ENCODE data around the gene LONP2. TPM values are rescaled to one million over a fixed set of nuclear protein-coding genes. Genes with fewer than 3 reads are reported as not detected.
A peak's percentile ranks its signal among the peaks of the same experiment; 100 is the strongest.
"Not testable (repeated sequence)": the region's sequence is repeated elsewhere in the genome, so short reads cannot be mapped to it uniquely, and the experiment has no call there.

LONP2 gene
- total RNA-seq, 2 donors from 2014 or later: 67.1 to 68.2 TPM

DNA sequence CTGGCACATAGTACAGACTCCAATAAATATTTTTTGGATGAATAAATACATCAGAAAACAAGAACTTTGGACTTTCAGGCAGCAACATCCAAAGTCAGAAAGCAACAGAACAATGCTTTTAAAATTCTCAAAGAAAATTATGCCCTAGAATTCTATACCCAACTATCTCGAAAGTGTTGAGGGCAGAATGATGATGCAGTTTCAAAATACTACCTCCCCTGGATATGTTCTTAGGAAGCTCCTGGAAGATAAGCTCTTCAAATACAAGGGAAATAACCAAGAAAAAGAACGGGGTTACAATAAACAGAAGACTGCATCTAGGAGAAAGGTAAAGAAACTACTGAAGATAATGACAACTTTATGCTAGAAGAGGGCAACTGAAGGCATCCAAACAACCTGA is 130.2 kb downstream of the LONP2 start:
- no peak overlapping the region for H3K4me3 Mint-ChIP-seq
- no peak overlapping the region for H3K27ac Mint-ChIP-seq
- no peaks in the 10 kb centered on the region for H3K36me3 Mint-ChIP-seq (ENCODE audit: low read depth)
- no peaks in the 10 kb centered on the region for H3K27me3 Mint-ChIP-seq
- DNase-seq (no peak), ATAC-seq (no peak)
- no peaks in the 10 kb centered on the region for H3K9me3 ChIP-seq (ENCODE audit: control insufficient read depth, low read length, poor library complexity, severe bottlenecking)
- H3K4me1 Mint-ChIP-seq: peaks cover 34% of the 10 kb centered on the region

DNA sequence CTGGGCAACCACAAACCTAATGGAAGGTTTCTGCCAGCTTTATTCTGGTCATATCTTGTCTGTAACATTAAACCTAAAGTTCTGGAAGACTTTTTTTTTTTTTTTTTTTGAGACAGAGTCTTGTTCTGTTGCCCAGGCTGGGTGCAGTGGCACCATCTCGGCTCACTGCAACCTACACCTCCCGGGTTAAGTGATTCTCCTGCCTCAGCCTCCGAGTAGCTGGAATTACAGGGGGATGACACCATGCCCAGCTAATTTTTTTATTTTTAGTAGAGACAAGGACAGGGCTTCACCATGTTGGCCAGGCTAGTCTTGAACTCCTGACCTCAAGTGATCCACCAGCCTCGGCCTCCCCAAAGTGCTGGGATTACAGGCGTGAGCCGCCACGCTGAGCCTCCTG is 133.2 kb downstream of the LONP2 start:
- not testable (repeated sequence) for H3K36me3 Mint-ChIP-seq (ENCODE audit: low read depth); H3K27ac Mint-ChIP-seq; DNase-seq; ATAC-seq; H3K9me3 ChIP-seq (ENCODE audit: control insufficient read depth, low read length, poor library complexity, severe bottlenecking); H3K27me3 Mint-ChIP-seq; H3K4me3 Mint-ChIP-seq
- H3K4me1 Mint-ChIP-seq: peaks cover 40% of the 10 kb centered on the region

DNA sequence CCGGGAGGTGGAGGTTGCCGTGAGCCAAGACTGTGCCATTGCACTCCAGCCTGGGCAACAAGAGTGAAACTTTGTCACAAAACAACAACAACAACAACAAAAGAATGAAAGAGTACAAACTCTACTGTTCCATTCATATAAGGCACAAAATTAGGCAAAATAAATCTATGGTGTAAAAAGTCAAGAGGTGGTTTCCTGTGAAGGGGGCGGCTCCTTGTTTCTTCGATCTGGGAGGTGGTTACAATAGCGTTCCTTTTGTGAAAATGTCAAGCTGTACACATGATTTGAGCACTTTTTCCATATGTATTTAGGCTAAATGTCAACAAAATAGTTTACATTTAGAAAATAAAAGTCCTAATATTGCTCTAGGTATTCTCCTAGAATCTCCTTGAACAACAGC is 134.2 kb downstream of the LONP2 start:
- Mint-ChIP-seq H3K4me1 (peaks cover 44% of the 10 kb centered on the region), H3K27me3 (no peaks in the 10 kb centered on the region), H3K36me3 (ENCODE audit: low read depth) (no peaks in the 10 kb centered on the region), H3K4me3 (no peak overlapping the region), H3K27ac (no peak overlapping the region)
- ATAC-seq (no peak), DNase-seq (no peak)
- H3K9me3 ChIP-seq (ENCODE audit: control insufficient read depth, low read length, poor library complexity, severe bottlenecking): no peaks in the 10 kb centered on the region

DNA sequence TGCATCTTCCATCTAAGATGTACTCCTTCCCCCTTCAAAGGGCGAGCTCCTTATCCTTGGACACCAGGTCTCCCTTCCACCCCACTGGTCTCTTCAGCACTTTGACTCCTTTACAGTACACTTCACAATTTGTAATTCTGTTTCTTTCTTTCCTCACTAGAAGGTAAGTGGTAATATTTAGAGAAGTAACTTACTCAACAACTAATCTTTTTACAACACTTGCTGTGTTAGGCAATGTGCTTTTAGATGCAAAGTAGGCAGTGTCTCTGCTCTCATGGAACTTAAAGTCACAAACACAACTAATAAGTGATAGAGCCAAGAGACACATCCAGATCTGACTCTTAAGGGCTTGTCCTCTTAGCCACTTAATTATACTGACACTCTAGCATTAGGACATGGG is 134.7 kb downstream of the LONP2 start:
- peak; percentile 30 for ATAC-seq
- no peaks in the 10 kb centered on the region for H3K27me3 Mint-ChIP-seq
- no peaks in the 10 kb centered on the region for H3K9me3 ChIP-seq (ENCODE audit: control insufficient read depth, low read length, poor library complexity, severe bottlenecking)
- no peaks in the 10 kb centered on the region for H3K36me3 Mint-ChIP-seq (ENCODE audit: low read depth)
- DNase-seq: no peak
- no peak overlapping the region for H3K4me3 Mint-ChIP-seq
- H3K27ac Mint-ChIP-seq: peak overlapping the region; percentile 37
- peaks cover 50% of the 10 kb centered on the region for H3K4me1 Mint-ChIP-seq

DNA sequence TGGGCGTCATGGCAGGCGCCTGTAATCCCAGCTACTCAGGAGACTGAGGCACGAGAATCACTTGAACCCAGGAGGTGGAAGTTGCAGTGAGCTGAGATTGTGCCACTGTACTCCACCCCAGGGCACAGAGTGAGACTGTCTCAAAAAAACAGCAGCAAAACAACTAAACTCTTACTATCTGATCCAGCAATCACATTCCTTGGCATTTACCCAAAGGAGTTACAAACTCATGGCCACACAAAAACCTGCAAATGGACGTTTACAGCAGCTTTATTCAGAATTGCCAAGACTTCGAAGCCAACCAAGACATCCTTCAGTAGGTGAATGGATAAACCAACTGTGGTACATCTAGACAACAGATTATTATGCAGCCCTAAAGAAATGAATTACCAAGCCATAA is 137.1 kb downstream of the LONP2 start:
- H3K4me3 Mint-ChIP-seq: peak overlapping the region; percentile 6

DNA sequence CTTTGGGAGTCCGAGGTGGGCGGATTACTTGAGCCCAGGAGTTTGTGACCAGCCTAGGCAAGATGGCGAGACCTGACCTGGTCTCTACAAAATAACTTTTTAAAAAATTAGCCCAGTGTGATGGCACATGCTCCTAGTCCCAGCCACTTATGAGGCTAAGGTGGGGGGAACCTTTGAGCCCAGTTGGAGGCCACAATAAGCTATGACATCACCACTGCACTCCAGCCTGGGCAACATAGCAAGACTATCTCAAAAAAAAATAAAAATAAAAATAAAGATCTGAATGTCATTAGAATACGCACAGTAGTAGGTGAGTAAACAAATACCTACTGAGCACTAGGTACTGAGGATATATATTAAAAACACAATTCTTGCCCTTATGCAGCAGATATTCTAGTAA is 138.0 kb downstream of the LONP2 start:
- peaks cover 52% of the 10 kb centered on the region for H3K4me1 Mint-ChIP-seq

More for the DNA sequence above, 137.1 kb downstream of the LONP2 start:
- Mint-ChIP-seq H3K27ac (no peak overlapping the region), H3K27me3 (no peaks in the 10 kb centered on the region), H3K36me3 (ENCODE audit: low read depth) (no peaks in the 10 kb centered on the region), H3K4me1 (peaks cover 57% of the 10 kb centered on the region)
- DNase-seq (no peak), ATAC-seq (no peak)
- no peaks in the 10 kb centered on the region for H3K9me3 ChIP-seq (ENCODE audit: control insufficient read depth, low read length, poor library complexity, severe bottlenecking)

DNA sequence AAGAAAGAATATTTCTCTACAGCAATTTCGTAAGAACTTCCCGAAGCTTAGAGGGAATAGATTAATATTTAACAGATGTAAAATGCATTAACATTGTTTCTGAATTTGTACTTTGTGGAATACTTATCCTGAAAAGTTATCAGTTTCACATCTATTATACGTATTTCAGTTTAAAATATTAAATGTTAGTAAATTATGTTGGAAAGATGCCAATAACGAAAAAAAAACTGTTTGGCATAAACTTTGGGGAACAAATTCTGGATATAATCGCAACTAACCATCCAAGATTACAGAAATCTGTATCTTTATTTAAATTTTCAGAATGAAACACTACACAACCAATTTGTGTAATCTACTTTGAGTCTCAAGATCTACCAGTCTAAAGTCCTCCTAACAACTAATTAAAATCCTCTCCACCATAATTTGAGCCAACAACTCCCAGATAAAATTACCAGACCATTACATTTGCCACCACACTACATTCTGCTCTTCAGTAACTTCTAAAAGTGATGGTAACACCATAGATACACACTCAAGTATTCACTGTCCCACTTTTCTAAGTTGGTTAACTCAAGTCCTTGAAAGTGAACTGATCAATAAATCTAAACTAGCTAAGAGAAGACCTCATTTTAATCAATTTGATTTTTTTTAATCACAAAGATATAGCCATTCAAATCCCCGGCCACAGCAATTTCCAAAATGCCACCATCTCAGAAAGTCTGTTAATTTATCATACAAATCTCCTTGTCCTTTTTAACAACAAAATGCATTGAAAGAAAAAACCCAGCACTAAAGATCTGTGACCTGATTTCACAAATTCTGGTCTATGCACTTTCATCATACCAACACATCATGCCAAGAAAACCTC is 139.1 kb downstream of the LONP2 start:
- H3K36me3 Mint-ChIP-seq (ENCODE audit: low read depth): no peaks in the 10 kb centered on the region
- peak overlapping the region; percentile 95 for H3K4me3 Mint-ChIP-seq
- DNase-seq (no peak), ATAC-seq (no peak)
- peaks cover 47% of the 10 kb centered on the region for H3K4me1 Mint-ChIP-seq
- peak overlapping the region; percentile 90 for H3K27ac Mint-ChIP-seq
- no peaks in the 10 kb centered on the region for H3K27me3 Mint-ChIP-seq
- no peaks in the 10 kb centered on the region for H3K9me3 ChIP-seq (ENCODE audit: control insufficient read depth, low read length, poor library complexity, severe bottlenecking)

More for the DNA sequence above, 138.0 kb downstream of the LONP2 start:
- ATAC-seq (no peak), DNase-seq (no peak)
- Mint-ChIP-seq H3K27me3 (no peaks in the 10 kb centered on the region), H3K4me3 (no peak overlapping the region), H3K36me3 (ENCODE audit: low read depth) (no peaks in the 10 kb centered on the region), H3K27ac (no peak overlapping the region)
- H3K9me3 ChIP-seq (ENCODE audit: control insufficient read depth, low read length, poor library complexity, severe bottlenecking): no peaks in the 10 kb centered on the region

DNA sequence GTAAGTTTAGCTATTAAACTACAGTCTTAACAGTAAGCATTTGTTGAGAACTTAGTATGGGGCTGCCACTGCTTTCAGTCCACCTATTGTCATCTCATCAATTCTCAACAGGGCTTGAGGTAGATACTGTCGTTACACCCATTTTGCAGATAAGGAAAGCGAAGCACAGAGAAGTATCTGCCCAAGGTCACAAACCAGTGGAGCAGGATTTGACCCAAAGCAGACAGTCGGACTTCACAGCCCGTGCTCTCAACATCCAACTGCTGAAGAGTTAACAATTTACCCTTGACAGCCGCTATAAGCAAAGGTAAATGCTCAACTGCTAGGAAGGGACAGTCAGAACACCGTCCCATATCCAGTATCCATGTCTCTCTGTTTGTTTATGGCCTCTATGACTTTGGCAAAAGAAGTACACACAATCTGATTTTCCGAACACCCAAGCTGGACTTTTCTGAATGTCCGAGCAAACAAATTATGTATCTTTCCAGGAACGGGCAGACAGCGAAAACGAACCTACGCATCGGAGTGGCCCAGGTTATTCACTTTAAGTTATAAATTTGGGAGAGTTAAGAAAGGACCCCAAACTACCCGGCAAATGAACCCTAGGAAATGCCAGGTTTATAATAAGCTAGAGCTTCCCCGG is 139.9 kb downstream of the LONP2 start:
- DNase-seq (no peak), ATAC-seq (no peak)

DNA sequence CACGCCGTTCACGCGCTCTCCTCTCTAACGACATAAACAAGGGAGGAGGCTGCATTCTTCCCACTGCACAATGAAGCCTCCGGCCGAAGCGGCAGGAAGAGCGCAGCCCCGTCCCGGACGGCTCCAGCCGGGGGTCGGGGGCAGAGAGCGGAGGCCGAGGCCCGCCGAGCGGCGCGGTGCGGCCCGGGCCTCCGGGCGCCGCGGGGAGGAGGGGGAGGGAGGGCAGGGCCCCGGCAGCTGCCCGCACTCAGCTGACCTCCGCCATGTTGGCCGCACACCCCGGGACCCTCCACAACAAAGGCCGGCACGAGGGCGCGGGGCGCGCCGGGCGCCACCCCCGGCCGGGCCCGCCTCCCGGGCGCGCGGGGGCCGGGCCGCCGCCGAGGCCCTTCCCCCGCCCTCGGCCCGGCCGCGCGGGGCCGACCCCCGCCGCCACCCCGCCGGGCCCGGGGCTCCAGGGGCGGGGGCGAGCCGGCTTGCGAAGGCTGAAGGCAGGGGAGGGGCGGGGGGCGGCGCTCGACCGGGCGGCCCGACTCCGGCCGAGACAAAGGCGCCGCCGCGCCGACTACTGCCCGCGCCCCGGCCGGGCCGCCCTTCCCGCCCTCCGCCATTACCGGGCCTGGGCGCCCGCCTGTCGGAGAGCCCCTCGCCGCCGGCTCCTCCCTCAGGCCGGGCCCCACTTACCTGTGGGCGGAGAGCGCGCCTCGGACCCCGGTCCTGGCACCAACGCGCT is 140.6 kb downstream of the LONP2 start:
- ATAC-seq: peak; percentile 69
- Mint-ChIP-seq H3K36me3 (ENCODE audit: low read depth) (no peaks in the 10 kb centered on the region), H3K27ac (peak overlapping the region; percentile 90), H3K4me3 (peak overlapping the region; percentile 95), H3K27me3 (no peaks in the 10 kb centered on the region), H3K4me1 (peaks cover 34% of the 10 kb centered on the region)
- DNase-seq: peak in 2 of 3 donors; percentile 31 to 37
- H3K9me3 ChIP-seq (ENCODE audit: control insufficient read depth, low read length, poor library complexity, severe bottlenecking): no peaks in the 10 kb centered on the region

More for the DNA sequence above, 139.9 kb downstream of the LONP2 start:
- H3K9me3 ChIP-seq (ENCODE audit: control insufficient read depth, low read length, poor library complexity, severe bottlenecking): no peaks in the 10 kb centered on the region
- H3K4me3 Mint-ChIP-seq: peak overlapping the region; percentile 95
- H3K27me3 Mint-ChIP-seq: no peaks in the 10 kb centered on the region
- no peaks in the 10 kb centered on the region for H3K36me3 Mint-ChIP-seq (ENCODE audit: low read depth)
- H3K4me1 Mint-ChIP-seq: peaks cover 41% of the 10 kb centered on the region
- H3K27ac Mint-ChIP-seq: peak overlapping the region; percentile 90

DNA sequence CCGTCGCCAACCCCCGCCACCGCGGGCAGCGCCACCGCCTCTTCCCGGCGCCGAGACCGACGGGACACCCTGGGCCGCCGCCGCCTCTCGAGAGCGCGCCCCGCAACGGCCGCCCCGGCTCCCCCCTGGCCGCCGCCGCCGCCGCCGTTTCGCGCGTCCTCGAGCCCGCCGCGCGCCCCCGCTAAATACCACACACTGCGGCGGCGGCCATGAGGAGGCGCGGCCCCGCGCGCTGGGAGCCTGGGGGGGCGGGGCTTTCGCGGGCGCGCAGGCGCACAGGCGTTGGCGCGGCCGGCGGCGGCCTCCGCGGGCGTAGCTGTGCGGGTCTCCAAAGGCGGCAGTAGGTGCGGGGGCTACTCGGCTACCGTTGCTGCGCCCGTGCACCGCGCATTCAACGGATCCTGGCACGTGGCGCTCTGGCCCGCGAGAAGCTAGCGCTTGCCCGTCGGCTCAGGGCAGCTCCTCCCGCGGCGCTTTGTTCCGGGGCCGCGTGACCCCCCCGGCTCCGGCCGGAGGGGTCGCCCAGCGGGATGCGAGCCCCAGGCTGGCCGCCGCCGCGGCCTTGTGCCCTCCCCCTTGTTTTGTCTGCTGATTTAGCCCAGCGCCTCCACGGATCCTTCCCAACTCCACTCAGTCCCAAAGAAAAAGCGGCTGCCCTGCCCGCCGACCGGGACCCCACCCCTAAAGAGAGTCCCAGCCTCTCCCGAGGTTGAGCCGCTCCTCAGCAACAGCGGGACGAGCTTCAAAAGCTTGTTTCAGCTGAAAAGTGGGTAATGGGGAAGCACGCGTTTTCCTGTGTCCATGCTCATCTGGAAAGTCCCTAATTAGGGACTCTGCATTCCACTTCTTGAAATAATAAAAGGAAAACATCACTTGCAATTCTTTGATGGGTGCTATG is 141.4 kb downstream of the LONP2 start, which contains the start of gene SIAH1:
Gene SIAH1, minus strand, starts transcription at position 161 of the 898 bp plus-strand sequence. CDS start 22,985 bp downstream, outside the sequence.
- ATAC-seq: peak; percentile 86
- Mint-ChIP-seq H3K36me3 (ENCODE audit: low read depth) (no peaks in the 10 kb centered on the region), H3K4me3 (peak within 1 kb of the TSS; percentile 95), H3K4me1 (peaks cover 28% of the 10 kb centered on the region), H3K27me3 (no peaks in the 10 kb centered on the region), H3K27ac (peak within 1 kb of the TSS; percentile 94)
- H3K9me3 ChIP-seq (ENCODE audit: control insufficient read depth, low read length, poor library complexity, severe bottlenecking): no peaks in the 10 kb centered on the region
- DNase-seq: peak; percentile 88 to 94 (median 88)

DNA sequence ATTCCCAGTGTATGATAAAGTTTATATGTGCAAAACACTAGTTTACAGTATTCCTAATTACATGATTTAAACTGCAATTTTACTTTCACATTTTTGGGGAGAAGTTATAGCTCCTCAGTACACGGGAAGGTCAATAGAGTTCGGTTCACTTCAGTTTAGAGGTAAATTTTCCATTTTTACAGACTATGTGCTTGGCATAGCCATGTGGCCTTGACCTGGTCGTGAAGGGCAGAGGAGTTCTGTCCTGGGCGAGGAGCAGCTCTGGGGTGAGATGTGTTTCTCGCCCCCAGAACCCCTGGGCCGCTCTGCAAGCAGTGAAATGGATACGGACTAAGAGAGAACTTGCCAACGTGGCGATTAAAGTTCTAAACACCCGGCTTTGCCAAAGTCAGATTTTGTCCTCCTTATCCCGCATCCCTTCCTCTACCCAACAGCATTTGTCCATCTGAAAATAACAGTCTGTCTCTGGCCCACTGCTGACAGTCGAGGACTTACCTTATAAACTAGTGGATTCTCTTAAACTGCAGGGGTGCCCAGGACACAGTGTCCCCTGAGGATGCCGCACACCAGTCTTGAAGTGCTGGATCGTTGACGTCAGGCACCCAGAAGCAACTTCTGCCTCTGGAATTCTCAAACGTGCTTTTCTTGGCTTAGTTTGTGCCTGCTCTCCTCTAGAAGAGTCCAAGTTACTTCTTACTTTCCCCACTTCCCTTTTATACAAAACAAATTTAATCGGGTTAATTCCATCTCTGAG is 142.6 kb downstream of the LONP2 start:
- Mint-ChIP-seq H3K4me1 (peaks cover 21% of the 10 kb centered on the region), H3K27me3 (no peaks in the 10 kb centered on the region), H3K36me3 (ENCODE audit: low read depth) (no peaks in the 10 kb centered on the region), H3K4me3 (peak overlapping the region; percentile 15), H3K27ac (peak overlapping the region; percentile 67)
- DNase-seq (no peak), ATAC-seq (no peak)
- no peaks in the 10 kb centered on the region for H3K9me3 ChIP-seq (ENCODE audit: control insufficient read depth, low read length, poor library complexity, severe bottlenecking)

DNA sequence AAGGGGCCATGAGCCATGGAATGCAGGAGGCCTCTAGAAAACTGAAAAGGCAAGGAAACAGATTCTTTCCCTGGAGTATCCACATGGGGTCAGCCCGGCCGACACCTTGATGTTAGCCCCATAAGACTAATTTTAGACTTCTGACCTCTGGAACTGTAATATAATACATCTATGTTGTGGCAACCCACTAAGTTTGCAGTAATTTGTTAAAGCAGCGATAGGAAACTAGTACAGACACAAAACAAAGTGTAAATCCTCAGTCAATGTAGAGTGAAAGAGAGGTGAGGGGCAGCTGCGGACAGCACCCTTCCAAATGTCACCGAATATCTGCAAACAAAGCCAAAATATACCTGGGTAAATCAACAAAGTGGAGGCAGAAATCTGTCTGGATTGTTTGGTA is 148.3 kb downstream of the LONP2 start:
- no peaks in the 10 kb centered on the region for H3K36me3 Mint-ChIP-seq (ENCODE audit: low read depth)

More for the DNA sequence above, 148.3 kb downstream of the LONP2 start:
- Mint-ChIP-seq H3K27me3 (no peaks in the 10 kb centered on the region), H3K4me3 (no peak overlapping the region), H3K4me1 (peaks cover 5% of the 10 kb centered on the region), H3K27ac (no peak overlapping the region)
- no peak for DNase-seq
- H3K9me3 ChIP-seq (ENCODE audit: control insufficient read depth, low read length, poor library complexity, severe bottlenecking): no peaks in the 10 kb centered on the region
- no peak for ATAC-seq
